Activated T-helper 1 cell treated with anti-CD3 and anti-CD28 coated beads, Interleukin-12 subunit alpha, Interleukin-12 subunit beta, Interleukin-2, Interleukin-4 antibody, amounts not matched to agents 30 ng/mL and 10 ng/mL and 1 ng/mL, durations not matched to agents 14 hours and 24 hours and 36 hours (primary cell): ENCODE results near the gene THRAP3. TPM values are rescaled to one million over a fixed set of nuclear protein-coding genes. Genes with fewer than 3 reads are reported as not detected.

Experiments
- DNase-seq: peaks from one replicate; pipeline ENCODE4 v3.0.0; 2021; ENCODE audit warnings: low spot score
- H3K27ac Mint-ChIP-seq: one replicate; pipeline ENCODE4 v1.8.0; 2021; ENCODE audit warnings: mild to moderate bottlenecking, mixed read lengths
- H3K27me3 Mint-ChIP-seq: one replicate; pipeline ENCODE4 v1.8.0; 2022; ENCODE audit warnings: mild to moderate bottlenecking, moderate library complexity, mixed read lengths; ENCODE audit not compliant: insufficient read depth
- H3K36me3 Mint-ChIP-seq: one replicate; pipeline ENCODE4 v1.8.0; 2021; ENCODE audit warnings: low read depth, mixed read lengths
- H3K4me1 Mint-ChIP-seq: one replicate; pipeline ENCODE4 v1.8.0; 2021; ENCODE audit warnings: low read depth, mixed read lengths
- H3K4me3 Mint-ChIP-seq: one replicate; pipeline ENCODE4 v1.8.0; 2021; ENCODE audit warnings: mild to moderate bottlenecking, moderate library complexity, mixed read lengths
- H3K9me3 Mint-ChIP-seq: one replicate; pipeline ENCODE4 v1.8.0; 2021; ENCODE audit warnings: mixed read lengths
- intact Hi-C: fragments of 100-400 bp; cut with micrococcal nuclease; formaldehyde crosslinking; loops from one replicate; pipeline ENCODE4 v1.15.1; 2024
- total RNA-seq: library from RNA; stranded (reverse); gene quantifications from 2 replicates; pipeline ENCODE4 v1.2.3, GENCODE V29; 2022

Gene THRAP3
- total RNA-seq, 1 donor from 2014 or later, result 147 TPM

- peak overlapping the region; percentile 80 for H3K27ac Mint-ChIP-seq
- H3K9me3 Mint-ChIP-seq, result no peaks in the 10 kb centered on the region
- no peak for DNase-seq
- no peaks in the 10 kb centered on the region for H3K27me3 Mint-ChIP-seq
- peaks cover 30% of the 10 kb centered on the region for H3K36me3 Mint-ChIP-seq
- no peak overlapping the region for H3K4me3 Mint-ChIP-seq
- H3K4me1 Mint-ChIP-seq, result peaks cover 17% of the 10 kb centered on the region
- intact Hi-C loops, result no loop called here
Observed at GRCh38 chr1:36350659-36351226, 126.5 kb downstream of the THRAP3 start.

GRCh38 chr1:36351227-36351977 lies 127.2 kb downstream of the THRAP3 start:
- Mint-ChIP-seq H3K9me3 (no peaks in the 10 kb centered on the region), H3K27me3 (no peaks in the 10 kb centered on the region), H3K27ac (no peak overlapping the region), H3K36me3 (peaks cover 33% of the 10 kb centered on the region), H3K4me1 (peaks cover 17% of the 10 kb centered on the region), H3K4me3 (no peak overlapping the region)
- no peak for DNase-seq
- intact Hi-C loops, result no loop called here

GRCh38 chr1:36352125-36352909 lies 128.1 kb downstream of the THRAP3 start:
- Mint-ChIP-seq H3K27me3 (no peaks in the 10 kb centered on the region), H3K4me3 (no peak overlapping the region), H3K9me3 (no peaks in the 10 kb centered on the region), H3K27ac (no peak overlapping the region), H3K4me1 (peaks cover 17% of the 10 kb centered on the region), H3K36me3 (peaks cover 30% of the 10 kb centered on the region)
- intact Hi-C loops, result no loop called here
- no peak for DNase-seq

GRCh38 chr1:36352910-36353878 lies 129.0 kb downstream of the THRAP3 start:
- DNase-seq, result no peak
- no peaks in the 10 kb centered on the region for H3K27me3 Mint-ChIP-seq
- H3K4me3 Mint-ChIP-seq, result no peak overlapping the region
- intact Hi-C loops, result no loop called here
- H3K36me3 Mint-ChIP-seq, result peaks cover 33% of the 10 kb centered on the region
- no peaks in the 10 kb centered on the region for H3K9me3 Mint-ChIP-seq
- peaks cover 17% of the 10 kb centered on the region for H3K4me1 Mint-ChIP-seq
- H3K27ac Mint-ChIP-seq, result no peak overlapping the region

- peaks cover 28% of the 10 kb centered on the region for H3K36me3 Mint-ChIP-seq
- intact Hi-C loops, result no loop called here
Observed at GRCh38 chr1:36354486-36354885, 130.2 kb downstream of the THRAP3 start.

More at GRCh38 chr1:36354486-36354885, 130.2 kb downstream of the THRAP3 start:
- Mint-ChIP-seq H3K9me3 (no peaks in the 10 kb centered on the region), H3K4me1 (peaks cover 20% of the 10 kb centered on the region), H3K27ac (peak overlapping the region; percentile 47), H3K27me3 (no peaks in the 10 kb centered on the region), H3K4me3 (no peak overlapping the region)
- no peak for DNase-seq

Other genes with a start within 250 kb of the THRAP3 start
- gene TEKT2, start 140.3 kb upstream of the THRAP3 start, total RNA-seq, result 0.16 and 0.27 TPM in 2 replicates
- gene ADPRS, start 135.6 kb upstream of the THRAP3 start, total RNA-seq, result 32.6 and 33.6 TPM in 2 replicates
- gene COL8A2, start 99.2 kb upstream of the THRAP3 start, total RNA-seq, result 0.08 TPM in 1 of 2 replicates, not detected in the other
- 74.2 and 74.4 TPM in 2 replicates for gene TRAPPC3, start 75.0 kb upstream of the THRAP3 start, total RNA-seq
- 167 and 169 TPM in 2 replicates for gene MAP7D1, start 68.3 kb upstream of the THRAP3 start, total RNA-seq
- gene SH3D21, start 81.9 kb downstream of the THRAP3 start, total RNA-seq, result 7.5 and 8.3 TPM in 2 replicates
- 10.6 and 10.9 TPM in 2 replicates for gene EVA1B, start 99.2 kb downstream of the THRAP3 start, total RNA-seq
- 46.5 and 48.7 TPM in 2 replicates for gene STK40, start 161.5 kb downstream of the THRAP3 start, total RNA-seq
- gene LSM10, start 173.5 kb downstream of the THRAP3 start, total RNA-seq, result 57.5 and 63.8 TPM in 2 replicates
- 0.39 and 0.96 TPM in 2 replicates for gene OSCP1, start 226.0 kb downstream of the THRAP3 start, total RNA-seq
- 118 and 121 TPM in 2 replicates for gene MRPS15, start 239.9 kb downstream of the THRAP3 start, total RNA-seq